ENCODE results near the gene STAB2.
"Not testable (repeated sequence)": the region's sequence is repeated elsewhere in the genome, so short reads cannot be mapped to it uniquely, and the experiment has no call there.

Gene STAB2

DNA sequence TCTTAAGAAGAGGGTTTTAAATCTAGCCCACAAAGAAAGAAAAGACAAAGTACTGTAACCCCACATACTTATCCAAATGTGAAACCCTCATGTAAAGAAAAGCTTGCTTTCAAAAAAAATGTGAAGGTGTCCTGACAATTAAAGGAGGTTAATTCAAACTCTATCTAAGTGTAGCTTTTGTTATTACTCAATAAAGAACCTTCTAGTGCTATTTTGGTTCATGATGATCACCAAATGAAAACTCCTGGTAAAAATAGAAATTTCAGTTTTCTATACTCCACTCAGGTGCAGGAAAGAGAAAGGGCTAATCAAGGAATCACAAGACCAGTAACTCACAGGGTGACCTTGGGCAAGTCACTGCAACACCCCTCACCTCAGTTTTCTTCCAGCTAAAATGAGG lies 1.6 kb downstream of the STAB2 start:
- DNase-seq (ENCODE audit: low read depth) = no peak

DNA sequence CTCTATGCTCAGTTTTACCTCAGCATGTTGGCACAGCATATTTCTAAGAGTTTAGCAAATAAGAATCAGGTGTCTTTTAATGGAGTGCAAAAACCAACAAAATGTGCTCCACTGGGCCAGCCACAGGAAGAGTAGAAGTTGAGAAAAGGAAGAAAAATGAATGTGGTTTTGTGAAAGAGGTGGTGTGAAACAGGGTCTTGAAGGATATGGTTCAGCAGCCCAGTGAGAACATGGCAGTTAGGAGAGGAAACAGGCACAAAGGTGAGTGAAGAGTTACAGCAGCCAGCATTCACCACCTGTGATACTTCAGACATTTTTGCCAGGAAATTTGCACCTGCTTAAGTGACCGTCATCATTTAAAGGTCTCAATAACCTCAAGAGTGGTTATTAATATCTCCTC lies 2.4 kb downstream of the STAB2 start:
- no peak for DNase-seq (ENCODE audit: low read depth)

DNA sequence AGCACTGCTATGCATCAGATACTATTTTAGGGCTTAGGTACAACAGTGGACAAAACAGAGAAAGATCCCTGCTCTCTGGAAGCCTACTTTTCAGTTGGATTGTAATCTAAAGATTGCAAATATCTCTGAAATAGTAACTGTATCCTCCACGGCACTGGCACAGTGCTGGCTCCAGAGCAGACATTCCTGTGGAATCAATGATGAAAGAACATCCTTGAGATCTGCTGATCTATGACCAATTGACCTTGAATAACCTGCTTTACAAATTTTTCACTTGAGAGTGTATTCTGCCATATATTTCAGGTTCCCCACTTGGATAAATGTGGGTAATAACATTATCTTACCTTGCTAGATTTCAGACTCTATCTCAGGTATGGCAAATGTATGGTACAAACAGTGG lies 3.2 kb downstream of the STAB2 start:
- no peak for DNase-seq (ENCODE audit: low read depth)

DNA sequence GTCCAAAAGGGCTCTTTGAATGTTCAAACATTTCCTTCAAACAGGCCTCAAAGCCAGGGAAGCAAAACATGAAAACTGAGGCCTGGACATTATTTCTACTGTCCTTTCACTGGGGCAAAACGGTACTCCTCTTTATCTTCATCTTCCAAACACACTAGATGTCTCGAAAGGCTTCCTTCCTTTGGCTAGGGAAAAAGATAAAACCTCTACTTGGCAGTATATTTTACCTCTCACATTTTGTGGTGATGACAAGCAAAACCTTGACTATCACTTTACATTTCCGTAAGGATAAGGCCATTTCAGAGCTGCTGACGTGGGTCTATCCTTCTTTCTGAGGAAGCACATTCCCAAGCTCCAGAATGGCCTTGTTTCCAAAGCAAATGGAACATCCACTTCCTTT lies 9.9 kb downstream of the STAB2 start:
- no peak for DNase-seq (ENCODE audit: low read depth)

DNA sequence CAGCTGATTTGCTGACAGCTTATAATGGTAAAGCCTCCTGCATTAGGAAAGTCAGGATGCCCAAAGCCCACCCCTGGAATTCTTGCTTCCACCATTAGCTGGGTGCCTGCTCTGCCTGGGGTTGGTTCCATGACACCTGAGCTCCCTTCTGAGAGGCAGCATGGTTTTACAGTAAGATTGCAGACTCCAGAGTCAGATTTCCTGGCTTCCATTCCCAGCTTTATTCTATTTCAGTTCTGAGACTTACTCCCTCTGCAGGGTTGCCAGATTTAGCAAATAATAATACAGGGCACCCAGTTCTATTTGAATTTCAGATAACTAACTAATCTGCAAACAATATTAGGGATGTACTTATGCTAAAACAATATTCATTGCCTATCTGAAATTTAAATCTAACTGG lies 12.2 kb downstream of the STAB2 start:
- DNase-seq (ENCODE audit: low read depth) = no peak

- DNase-seq (ENCODE audit: low read depth) = no peak
These were observed 14.1 kb downstream of the STAB2 start for GRCh38 chr12:103600967-103601728.

DNA sequence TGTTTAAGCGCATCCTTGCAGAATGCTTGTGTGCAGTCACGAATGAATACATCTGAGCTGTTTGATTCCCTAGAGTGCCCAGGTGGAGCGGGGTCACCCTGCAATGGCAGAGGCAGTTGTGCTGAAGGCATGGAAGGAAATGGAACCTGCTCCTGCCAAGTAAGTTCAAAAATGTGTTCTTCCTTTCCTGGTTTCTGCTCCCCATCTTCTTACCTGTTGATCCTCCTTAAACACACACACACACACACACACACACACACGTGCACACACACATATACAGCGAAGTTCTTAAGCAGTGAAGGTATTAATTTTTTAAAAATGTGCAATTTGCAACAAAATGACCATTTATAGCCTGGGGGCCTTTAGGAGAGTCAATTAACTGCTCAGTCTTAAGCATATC lies 33.3 kb downstream of the STAB2 start:
- DNase-seq (ENCODE audit: low read depth) = no peak

DNA sequence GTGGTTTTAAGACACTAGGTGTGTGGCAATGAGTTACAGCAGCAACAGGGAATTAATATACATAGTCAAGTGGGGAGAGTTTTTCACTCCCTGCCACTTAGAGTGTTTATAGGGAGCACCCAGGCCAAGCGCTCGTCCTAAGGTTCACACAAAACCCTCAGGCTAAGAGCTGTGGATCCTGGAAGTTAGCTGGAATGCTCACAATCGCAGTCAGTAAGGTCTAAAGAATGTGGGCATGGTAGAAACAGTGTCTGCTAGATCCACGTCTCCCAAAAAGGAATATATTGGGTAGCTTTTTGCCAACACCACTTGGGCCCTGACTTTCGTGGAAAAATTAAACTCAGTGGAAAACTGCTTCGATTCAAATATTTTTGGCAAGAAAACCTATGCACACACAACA lies 36.6 kb downstream of the STAB2 start:
- no peak for DNase-seq (ENCODE audit: low read depth)

GRCh38 chr12:103626498-103626897 lies 39.4 kb downstream of the STAB2 start:
- DNase-seq (ENCODE audit: low read depth) = no peak

DNA sequence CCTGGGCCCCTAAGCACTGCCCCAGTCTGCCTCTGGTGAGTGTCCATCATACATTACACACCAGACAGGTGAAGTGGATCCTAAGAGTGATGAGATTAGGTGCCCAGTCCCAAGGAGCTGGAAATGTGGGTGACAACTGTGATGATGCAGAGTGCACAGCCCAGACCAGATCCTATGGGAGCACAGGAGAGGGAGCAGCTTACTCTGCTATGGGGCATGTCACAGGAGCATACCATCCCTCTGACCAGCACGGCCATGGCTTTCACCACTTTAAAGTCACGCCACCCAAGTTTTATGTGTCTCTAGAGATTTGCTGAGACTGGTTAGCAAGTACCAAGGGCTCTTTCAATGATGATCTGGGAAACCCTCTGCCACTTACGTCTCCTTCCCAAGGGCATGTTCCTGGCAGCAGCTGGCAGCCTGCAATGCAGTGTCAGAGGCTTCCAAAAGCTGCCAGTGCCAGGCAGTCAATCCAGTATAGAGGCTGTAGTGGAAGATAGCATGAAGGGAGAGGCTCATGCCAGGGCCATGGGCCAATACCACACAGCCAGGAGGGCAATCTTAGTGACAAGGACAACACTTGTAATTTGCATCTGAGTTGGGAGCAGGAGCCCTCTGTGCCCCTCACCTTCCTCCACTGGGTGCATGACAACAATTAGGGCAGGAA lies 40.2 kb downstream of the STAB2 start:
- DNase-seq (ENCODE audit: low read depth) = no peak

- no peak for DNase-seq (ENCODE audit: low read depth)
These were observed 45.6 kb downstream of the STAB2 start for GRCh38 chr12:103632554-103633216.

DNA sequence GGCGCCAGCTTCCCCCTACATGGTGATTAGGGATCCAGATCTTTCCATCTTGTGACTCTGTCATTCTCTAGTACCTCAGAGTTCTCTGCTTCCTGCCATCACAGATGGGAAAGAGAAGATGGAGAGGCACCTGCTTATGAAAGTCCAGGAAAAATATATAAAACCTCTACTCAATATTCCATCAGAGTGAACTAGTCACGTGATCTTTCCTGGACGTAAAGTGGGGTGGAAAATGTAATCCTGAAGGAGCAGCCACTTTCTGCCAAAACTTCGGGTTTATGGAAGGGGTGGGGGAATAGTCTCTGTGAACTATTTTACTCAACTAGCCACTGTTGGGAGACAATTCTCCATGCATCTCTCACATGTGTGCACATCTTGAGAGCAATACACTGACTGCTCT lies 47.7 kb downstream of the STAB2 start:
- DNase-seq (ENCODE audit: low read depth) = no peak

DNA sequence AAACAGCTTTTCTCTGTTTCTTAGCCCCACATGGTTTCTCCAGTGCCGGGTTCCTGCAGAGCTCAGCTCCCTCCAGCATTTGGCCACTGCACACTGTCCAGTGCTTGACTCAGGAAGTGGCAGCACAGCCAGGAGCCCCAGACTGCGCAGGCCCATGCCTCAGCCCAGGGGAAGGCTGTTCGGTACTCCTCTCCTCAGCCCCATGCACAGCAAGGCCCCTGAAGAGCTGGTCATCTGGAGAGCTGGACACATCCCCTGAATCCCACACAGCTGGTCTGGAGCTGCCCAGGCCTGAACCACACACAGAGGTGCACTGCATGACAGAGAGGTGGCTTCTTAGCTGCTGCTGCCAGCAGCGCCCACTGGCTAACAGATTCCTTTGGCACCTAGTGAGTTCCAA lies 48.3 kb downstream of the STAB2 start:
- no peak for DNase-seq (ENCODE audit: low read depth)

GRCh38 chr12:103637021-103637420 lies 49.9 kb downstream of the STAB2 start:
- DNase-seq (ENCODE audit: low read depth) = no peak

DNA sequence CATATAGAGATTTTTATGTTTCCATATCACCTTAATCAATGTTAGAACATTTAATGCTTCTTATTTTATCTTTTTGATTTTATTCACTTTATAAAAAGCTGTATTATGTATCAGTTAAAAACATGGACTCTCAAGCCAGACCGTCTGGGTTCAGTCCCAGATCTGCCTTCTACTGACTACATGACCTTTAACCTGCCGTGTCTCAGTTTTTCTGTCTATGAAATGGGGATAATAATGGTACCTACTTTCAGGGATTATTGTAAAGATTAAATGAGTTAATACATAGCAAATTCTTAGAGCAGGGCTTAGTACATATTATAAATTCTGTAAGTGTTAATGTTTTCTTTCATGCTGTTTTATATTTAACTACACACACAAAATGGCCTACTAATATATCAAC lies 50.4 kb downstream of the STAB2 start:
- no peak for DNase-seq (ENCODE audit: low read depth)

GRCh38 chr12:103639983-103640382 lies 52.9 kb downstream of the STAB2 start:
- DNase-seq (ENCODE audit: low read depth) = no peak

GRCh38 chr12:103640410-103640809 lies 53.3 kb downstream of the STAB2 start:
- DNase-seq (ENCODE audit: low read depth) = no peak

DNA sequence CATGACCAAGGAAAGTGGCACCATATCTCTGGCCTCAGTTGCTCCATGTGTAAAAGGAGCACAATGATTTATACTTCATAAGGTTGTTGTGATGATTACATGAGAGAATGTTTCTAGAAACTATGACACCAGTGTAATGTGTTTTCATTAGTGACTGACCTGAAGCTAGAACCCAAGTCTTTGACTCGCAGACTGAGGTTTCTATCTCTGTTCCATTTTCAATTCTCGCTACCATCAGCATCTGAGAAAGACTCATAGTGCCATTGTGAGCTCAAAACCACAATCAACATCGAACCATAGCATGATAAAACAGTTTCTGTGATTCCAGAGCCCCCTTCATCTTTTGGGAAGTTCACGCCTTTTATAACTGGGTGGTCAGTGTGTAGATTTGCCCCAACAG lies 53.8 kb downstream of the STAB2 start:
- DNase-seq (ENCODE audit: low read depth) = no peak

DNA sequence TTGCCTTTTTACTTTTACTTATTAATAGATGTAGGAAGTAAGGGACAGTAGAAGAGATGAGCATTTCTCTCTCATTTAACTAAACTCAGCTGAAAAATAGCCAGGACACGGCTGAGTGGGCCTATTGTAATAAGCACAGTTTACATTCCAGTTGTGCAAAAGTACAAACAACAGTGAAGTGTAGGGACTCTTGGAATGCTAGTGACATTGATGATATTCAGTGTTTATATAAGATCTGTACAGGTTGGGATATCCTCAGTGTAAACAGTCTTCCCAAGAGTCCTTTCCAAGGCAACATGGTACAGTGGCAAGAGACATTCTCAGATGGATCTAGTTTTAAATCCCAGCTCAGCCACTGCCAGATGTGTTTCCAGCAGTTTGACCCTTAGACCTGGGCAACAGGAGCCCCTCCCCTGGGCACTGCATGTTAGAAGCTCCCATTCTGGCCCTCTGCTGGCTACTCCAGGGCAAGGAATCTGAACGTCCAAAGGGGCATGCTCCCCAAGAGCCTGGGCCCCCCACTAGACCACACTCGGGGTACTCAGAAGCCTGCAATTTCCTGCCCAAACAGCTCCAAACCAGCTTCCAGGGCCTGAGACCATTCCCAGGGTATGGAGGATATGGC lies 55.3 kb downstream of the STAB2 start:
- no peak for DNase-seq (ENCODE audit: low read depth)

DNA sequence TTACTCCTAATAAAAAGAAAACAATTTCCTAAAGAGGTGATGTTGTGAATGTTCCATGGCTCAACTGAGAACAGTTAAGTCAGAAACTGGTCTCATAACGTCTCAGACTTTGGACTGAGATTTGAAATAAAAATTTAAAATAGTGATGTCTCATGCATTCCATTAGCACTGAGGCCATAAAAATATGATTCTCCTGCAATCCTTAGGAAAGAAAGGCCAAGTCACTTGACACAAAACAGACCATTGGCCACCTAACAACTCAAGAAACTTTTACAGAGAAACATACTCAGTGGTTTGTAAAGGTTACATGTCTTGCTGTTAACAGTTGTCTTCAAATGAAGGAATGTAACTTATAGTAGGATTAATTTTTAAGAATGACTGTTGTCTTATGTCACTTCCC lies 58.1 kb downstream of the STAB2 start:
- no peak for DNase-seq (ENCODE audit: low read depth)

- no peak for DNase-seq (ENCODE audit: low read depth)
These were observed 60.2 kb downstream of the STAB2 start for GRCh38 chr12:103647267-103647666.

DNA sequence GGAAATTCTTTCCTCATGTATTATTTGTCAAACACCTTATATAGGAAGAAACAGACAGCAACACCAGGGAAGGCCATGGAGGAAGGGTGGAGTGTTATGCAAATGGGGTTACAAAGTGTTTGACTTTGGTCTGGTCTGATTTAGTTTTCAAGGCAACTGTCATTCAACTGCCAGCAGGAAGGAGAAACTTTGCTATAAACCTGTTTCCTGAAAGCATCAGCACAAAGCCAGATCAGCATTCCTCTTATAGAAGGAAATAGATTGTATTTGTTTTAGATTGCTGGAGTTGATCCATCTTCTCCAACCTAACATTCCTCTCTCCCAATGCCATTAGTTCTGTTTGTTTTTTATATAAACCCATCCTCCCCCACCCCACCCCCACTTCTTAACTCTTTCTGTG lies 65.7 kb downstream of the STAB2 start:
- no peak for DNase-seq (ENCODE audit: low read depth)

- DNase-seq (ENCODE audit: low read depth) = not testable (repeated sequence)
These were observed 66.6 kb downstream of the STAB2 start for GRCh38 chr12:103653568-103654173.
